ENCODE measurements around the gene RNF25. TPM values are rescaled to one million over a fixed set of nuclear protein-coding genes. Genes with fewer than 3 reads are reported as not detected.

The RNF25 gene
- total and polyA plus RNA-seq, 2 of the 8 experiments (the other 6 are each of a cell fraction or from before 2014, with no cell fraction given) = 19.6 to 29.6 TPM

- TF ChIP-seq POLR2AphosphoS5 (IDR thresholded peaks at IDR 0.05; ENCODE audit: low read depth, low read length) (peak; percentile 52; the same call in 1 of the 2 replicates), MAX (IDR thresholded peaks at IDR 0.05) (peak; percentile 96), TAF1 (IDR thresholded peaks at IDR 0.05; ENCODE audit: low read depth, low read length) (peak; percentile 85), EP300 (IDR thresholded peaks at IDR 0.05; ENCODE audit: borderline replicate concordance in 1 of 2, low read depth in 2 of 2, low read length in 2 of 2) (peak in 1 of 2 experiments; percentile 54; a peak in 1 of 3 replicates), SAP30 (IDR thresholded peaks at IDR 0.05; ENCODE audit: insufficient read depth, insufficient replicate concordance, low read length) (peak; percentile 98), SP4 (IDR thresholded peaks at IDR 0.05; ENCODE audit: low read length) (no peak), SIN3A (conservative IDR thresholded peaks at IDR 0.05 in 1 of 2, IDR thresholded peaks at IDR 0.05 in 1 of 2; ENCODE audit: low read depth in 1 of 2, low read length in 2 of 2) (peak; percentile 63 to 92; a peak in 2 of 4 replicates), HDAC2 (IDR thresholded peaks at IDR 0.05; ENCODE audit: borderline replicate concordance in 1 of 2, low read depth in 2 of 2, low read length in 2 of 2) (peak in 1 of 2 experiments; percentile 84; a peak in 2 of 4 replicates), TBP (IDR thresholded peaks at IDR 0.05; ENCODE audit: low read depth, low read length) (peak; percentile 75), CTBP2 (IDR thresholded peaks at IDR 0.05; ENCODE audit: borderline replicate concordance, insufficient read depth, insufficient read length, low read length) (peak; percentile 83), ZNF274 (IDR thresholded peaks at IDR 0.05; ENCODE audit: borderline replicate concordance, extremely low read depth, low read length) (no peak), SP2 (IDR thresholded peaks at IDR 0.05; ENCODE audit: low read length) (peak; percentile 89; the same call in 1 of the 2 replicates), ASH2L (IDR thresholded peaks at IDR 0.05; ENCODE audit: low read length) (peak; percentile 50), SUZ12 (IDR thresholded peaks at IDR 0.05; ENCODE audit: low read length) (0 out of 2 replicates have a peak, but pooled peaks have one; percentile 25), YY1 (IDR thresholded peaks at IDR 0.05; ENCODE audit: low read depth, low read length) (0 out of 2 replicates have a peak, but pooled peaks have one; percentile 7), TEAD4 (IDR thresholded peaks at IDR 0.05; ENCODE audit: low read depth, low read length) (no peak), SP1 (IDR thresholded peaks at IDR 0.05; ENCODE audit: low read depth, low read length) (peak; percentile 56; the same call in 1 of the 2 replicates), TCF12 (IDR thresholded peaks at IDR 0.05; ENCODE audit: low read depth, low read length) (no peak), NANOG (IDR thresholded peaks at IDR 0.05; ENCODE audit: insufficient read depth, low read depth, low read length, poor library complexity, severe bottlenecking) (peak; percentile 27), KDM4A (IDR thresholded peaks at IDR 0.05; ENCODE audit: low read depth, low read length, severe bottlenecking) (peak; percentile 95), PHF8 (conservative IDR thresholded peaks at IDR 0.05; ENCODE audit: low read depth, low read length) (peak; percentile 76), GTF2F1 (IDR thresholded peaks at IDR 0.05; ENCODE audit: borderline replicate concordance, low read depth, low read length) (no peak), EGR1 (IDR thresholded peaks at IDR 0.05; ENCODE audit: borderline replicate concordance, low read depth, low read length) (peak; percentile 87)
These were observed 12.4 kb downstream of the RNF25 start, which contains the start of the genes BCS1L and ZNF142 (continued) for GRCh38 chr2:218659258-218659987.

Data from H1 (cell line).